Kasumi-1 (cell line): ENCODE data around the gene PNPLA7.
"Not testable (repeated sequence)": the region's sequence is repeated elsewhere in the genome, so short reads cannot be mapped to it uniquely, and the experiment has no call there.

Experiments used
- DNase-seq, 2 experiments: peaks; one replicate each; lab custom pipeline; 2025; lab: John Stamatoyannopoulos, UW

The PNPLA7 gene

GRCh38 chr9:137575364-137575715 lies 25.1 kb upstream of the PNPLA7 start:
- DNase-seq: no peak

DNA sequence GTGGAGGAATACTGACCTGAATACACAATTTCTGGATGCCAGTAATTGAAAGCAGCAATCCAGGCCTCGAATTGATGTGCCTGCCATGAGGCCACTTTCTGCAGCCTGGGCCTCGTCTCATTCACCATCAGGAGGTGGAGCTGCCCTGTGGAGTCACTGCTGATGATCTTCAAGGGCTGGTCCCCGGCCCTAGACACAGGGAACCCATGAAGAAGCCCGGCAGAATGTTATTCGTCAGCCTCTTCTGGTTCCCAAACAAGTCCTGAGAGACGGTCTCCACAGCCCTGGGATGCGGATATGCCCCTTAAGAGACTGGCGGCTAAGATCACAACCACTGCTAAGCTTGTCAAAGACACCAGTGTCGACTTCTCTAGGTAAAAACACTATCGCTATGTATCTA lies 24.0 kb upstream of the PNPLA7 start:
- no peak for DNase-seq

DNA sequence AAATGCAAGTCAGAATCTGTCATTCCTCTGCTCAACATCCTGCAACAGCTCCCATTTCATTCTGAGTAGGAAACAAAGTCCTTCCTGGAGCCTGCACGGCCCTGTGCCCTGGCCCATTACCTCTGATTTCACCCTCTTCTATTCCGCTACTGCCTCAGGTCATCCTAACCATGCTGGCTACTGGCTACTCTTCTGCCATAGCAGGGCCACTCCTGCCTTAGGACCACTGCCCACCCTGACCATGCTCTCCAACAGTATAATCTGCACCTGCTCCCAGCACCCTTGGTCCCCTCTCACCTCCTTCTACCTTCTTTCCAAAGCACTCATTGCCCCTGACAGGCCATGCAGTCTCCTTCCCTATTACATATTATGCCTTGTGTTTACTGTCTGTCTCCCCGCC lies 20.4 kb upstream of the PNPLA7 start:
- no peak for DNase-seq

GRCh38 chr9:137569609-137570203 lies 19.5 kb upstream of the PNPLA7 start:
- DNase-seq: no peak

DNA sequence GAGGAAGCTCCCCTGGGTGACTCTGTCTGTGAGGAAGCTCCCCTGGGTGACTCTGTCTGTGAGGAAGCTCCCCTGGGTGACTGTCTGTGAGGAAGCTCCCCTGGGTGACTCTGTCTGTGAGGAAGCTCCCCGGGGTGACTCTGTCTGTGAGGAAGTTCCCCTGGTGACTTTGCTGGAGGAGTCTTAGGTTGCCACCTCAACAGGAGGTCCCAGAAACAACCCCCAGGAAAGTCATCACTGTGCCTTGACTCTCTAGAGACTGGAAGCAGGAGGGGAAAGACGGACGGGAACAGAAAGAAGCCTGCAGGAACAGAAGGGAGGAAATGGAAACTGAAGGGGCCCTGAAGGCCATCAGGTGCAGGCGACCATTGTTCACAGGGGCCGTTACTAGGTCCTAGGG lies 18.2 kb upstream of the PNPLA7 start:
- not testable (repeated sequence) for DNase-seq

DNA sequence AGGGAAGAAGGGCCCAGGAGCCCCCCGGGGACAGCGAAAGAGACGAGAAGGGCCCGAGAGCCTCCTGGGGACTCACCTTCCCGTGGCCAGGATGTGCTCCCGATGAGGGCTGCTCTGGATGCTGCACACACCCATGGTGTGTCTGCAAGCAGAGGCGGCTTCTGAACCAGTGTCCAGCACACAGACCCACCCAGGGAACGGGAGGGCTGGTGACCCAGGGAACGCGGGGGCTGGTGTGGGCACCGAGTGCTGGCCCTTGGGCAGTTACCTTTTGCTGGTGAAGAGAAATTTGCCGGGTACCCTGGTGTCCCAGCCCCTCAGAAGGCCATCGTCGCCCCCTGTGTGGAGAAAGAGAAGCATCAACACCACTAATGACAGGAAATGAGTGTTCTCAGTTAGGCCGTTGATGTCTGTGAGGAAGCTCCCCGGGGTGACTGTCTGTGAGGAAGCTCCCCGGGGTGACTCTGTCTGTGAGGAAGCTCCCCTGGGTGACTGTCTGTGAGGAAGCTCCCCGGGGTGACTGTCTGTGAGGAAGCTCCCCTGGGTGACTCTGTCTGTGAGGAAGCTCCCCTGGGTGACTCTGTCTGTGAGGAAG lies 14.7 kb upstream of the PNPLA7 start:
- peak in 1 of 2 experiments; percentile 3 for DNase-seq

GRCh38 chr9:137564134-137564533 lies 13.9 kb upstream of the PNPLA7 start:
- no peak for DNase-seq

DNA sequence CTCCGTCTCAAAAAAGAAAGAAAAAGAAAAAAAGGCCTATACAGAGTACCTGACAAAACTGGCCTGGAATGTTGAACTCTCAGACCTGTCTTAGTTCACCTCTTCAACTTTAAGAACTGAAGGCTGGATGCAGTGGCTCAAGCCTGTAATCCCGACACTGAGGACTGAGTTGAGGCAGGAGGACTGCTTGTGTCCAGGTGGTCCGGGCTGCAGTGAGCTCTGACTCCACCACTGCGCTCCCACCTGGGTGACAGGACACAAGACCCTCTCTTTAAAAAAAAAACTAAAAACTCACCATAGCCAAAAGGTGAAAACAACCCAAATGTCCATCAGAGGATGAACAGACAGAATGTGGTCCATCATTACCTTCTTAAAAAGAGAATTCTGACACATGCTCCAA lies 7.9 kb upstream of the PNPLA7 start:
- DNase-seq: no peak

- DNase-seq: no peak
These were observed 6.1 kb upstream of the PNPLA7 start for GRCh38 chr9:137556069-137556838.

DNA sequence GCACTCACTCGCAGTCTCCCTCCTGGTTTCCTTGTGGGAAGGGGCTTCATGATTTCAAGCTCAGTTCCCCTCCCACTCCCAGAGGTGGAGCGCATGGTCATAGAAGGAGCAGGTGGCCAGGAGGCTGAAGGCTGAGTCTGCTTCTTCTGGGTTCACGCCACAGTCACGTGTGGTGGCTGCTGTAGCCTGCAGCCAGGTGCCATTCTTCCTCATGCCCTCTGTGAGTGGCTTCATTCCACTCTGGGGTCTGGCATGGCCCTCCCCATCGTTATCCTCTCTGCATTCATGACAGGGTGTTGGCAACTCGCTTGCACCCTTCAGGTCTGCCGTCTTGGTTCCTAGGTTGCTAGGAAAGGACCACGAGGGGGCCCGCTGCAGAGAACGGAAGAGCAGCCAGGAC lies 5.0 kb upstream of the PNPLA7 start:
- no peak for DNase-seq

DNA sequence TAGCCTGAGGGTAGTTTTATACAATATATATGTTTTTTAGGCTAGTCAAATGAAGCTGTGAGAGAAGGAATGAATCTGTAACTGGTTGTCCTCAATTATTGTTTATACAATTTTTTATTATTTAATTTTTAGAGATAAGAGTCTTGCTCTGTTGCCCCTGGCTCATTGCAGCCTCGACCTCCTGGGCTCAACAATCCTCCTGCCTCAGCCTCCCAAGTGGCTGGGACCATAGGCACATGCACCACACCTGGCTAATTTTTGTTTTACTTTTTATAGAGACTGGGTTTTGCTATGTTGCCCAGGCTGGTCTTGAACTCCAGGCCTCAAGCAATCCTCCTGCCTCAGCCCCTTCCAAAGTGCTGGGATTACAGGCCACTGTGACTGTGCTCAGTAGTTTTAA lies 4.1 kb upstream of the PNPLA7 start:
- no peak for DNase-seq

DNA sequence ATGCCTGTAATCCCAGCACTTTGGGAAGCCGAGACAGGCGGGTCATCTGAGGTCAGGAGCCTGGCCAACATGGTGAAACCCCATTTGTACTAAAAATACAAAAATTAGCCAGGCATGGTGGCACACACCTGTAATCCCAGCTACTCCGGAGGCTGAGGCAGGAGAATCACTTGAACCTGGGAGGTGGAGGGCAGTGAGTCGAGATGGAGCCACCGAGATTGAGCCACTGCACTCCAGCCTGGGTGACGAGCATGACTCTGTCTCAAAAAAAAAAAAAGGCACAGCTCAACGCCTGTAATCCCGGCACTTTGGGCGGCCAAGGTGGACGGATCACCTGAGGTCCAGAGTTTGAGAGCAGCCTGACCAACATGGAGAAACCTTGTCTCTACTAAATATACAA lies 3.5 kb upstream of the PNPLA7 start:
- DNase-seq: not testable (repeated sequence)

DNA sequence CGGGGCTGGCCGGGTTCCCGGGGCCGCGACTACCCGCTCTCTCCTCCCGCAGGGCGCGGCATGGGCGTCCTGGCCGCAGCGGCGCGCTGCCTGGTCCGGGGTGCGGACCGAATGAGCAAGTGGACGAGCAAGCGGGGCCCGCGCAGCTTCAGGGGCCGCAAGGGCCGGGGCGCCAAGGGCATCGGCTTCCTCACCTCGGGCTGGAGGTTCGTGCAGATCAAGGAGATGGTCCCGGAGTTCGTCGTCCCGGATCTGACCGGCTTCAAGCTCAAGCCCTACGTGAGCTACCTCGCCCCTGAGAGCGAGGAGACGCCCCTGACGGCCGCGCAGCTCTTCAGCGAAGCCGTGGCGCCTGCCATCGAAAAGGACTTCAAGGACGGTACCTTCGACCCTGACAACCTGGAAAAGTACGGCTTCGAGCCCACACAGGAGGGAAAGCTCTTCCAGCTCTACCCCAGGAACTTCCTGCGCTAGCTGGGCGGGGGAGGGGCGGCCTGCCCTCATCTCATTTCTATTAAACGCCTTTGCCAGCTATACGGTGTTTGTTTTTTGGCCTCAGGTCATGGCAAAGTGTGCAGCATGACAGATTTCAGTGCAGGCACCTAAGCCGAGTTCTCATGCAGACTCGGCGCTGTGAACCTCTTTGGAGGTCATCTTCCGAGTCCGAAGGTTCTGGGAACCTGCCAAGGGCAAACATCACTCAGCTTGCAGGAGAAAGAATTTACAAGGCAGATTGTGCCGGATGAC lies 2.0 kb upstream of the PNPLA7 start:
- no peak for DNase-seq

DNA sequence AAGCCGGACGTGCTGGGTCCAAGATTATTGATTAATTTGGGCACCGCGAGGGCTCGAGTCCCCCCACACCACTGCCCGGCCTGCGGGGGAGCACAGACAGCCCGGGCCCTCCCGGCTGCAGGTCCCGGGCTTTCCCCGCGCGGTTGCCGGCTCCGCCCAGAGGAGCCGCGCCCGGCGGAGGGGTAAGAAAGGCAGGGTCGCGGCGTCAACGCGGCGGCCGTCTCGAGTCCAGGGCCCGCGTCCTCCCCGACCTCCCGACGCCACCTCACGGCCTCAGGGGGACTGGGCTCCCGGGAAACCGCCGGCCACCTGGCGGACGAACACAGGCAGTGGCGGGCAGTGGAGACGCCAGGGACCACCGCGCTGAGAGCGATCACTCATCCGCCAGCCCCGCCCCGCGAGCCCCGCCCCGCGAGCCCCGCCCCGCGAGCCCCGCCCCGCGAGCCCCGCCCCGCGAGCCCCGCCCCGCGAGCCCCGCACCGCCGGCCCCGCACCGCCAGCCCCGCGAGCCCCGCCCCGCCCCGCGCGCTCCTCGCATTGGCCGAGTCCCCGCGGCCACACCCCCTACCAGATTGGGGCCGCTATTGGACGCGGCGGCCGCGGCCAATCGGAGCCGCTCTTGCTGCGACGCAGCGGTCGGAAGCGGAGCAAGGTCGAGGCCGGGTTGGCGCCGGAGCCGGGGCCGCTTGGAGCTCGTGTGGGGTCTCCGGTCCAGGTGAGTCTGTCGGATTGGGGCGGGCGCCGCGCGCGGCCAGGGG lies 1.2 kb upstream of the PNPLA7 start, which contains the start of gene MRPL41:
MRPL41 (plus strand) TSS at position 616 of the 758 bp plus-strand sequence. CDS start 203 bp downstream, outside the sequence.
- peak; percentile 38 to 53 for DNase-seq

- not testable (repeated sequence) for DNase-seq
These were observed 709 bp upstream of the PNPLA7 start for GRCh38 chr9:137550958-137551263.

GRCh38 chr9:137547687-137548543 lies 2.3 kb downstream of the PNPLA7 start:
- DNase-seq: no peak

GRCh38 chr9:137545123-137545522 lies 5.1 kb downstream of the PNPLA7 start:
- no peak for DNase-seq

DNA sequence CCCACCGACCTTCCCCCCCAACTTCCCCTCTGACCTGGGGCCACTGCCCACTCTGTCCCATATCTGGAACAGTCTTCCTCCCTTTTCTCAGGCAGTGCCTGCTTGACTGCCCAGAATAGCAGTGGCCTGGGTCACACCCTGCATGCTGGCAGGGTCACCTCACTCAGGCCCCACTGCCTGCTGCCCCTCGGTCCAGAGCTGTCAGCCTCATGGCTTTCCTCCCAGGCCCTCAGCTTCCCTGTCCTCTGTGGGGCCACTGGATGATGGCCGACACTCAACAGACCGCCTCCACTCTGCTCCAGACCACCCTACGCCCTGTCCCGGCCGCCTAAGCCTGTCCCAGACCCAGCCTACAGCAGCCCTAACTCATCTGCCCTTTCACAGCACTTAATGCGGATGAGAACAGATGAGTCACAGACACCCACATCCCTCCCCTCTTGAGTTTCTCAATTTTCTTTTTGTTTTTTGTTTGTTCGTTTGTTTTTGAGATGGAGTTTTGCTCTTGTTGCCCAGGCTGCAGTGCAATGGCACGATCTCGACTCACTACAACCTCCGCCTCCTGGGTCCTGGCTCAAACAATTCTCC lies 5.9 kb downstream of the PNPLA7 start:
- no peak for DNase-seq

DNA sequence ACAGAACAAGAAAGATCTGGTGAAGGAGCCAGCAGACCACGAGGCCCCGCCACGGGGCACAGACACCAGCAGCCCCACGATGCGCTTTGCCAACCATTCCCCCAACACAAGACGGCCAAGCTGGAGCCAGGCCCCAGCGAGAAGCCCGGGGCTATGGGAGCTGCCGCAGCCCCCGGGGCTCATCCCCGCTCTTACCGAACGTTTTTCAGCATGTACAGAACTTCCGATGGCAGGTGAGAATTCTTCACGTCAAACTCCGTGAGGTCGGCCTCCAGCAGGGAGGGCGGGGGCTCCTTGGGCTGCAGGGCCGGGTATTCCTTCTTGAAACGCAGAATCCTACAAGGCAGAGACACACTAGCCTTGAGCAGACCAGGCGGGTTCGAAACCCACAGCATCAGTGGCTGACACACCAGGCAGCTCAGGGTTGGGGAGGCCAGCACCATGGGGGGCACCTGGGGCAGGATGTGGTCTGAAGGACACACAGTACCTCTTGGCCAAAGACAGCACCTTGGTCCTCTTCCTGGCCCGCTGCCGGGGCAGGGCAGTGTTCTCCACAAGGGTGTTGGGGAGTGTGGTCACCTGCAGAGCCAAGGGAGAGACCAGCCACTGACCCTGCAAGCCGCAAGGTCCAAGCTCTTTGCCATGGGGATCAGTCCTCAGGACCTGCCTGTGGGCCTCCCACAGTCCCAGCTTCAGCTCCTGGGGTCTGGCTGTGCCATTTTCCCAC lies 6.8 kb downstream of the PNPLA7 start:
- DNase-seq: no peak

- DNase-seq: no peak
These were observed 7.7 kb downstream of the PNPLA7 start for GRCh38 chr9:137542486-137542885.
